Activated naive CD4-positive, alpha-beta T cell treated with Interleukin-2 at 50 U/mL for 16 hours (primary cell): Measurements from ENCODE around the gene USP40.

Experiments
- DNase-seq: peaks from one replicate; pipeline ENCODE4 v3.0.0-alpha.2; 2020

Gene USP40

DNA sequence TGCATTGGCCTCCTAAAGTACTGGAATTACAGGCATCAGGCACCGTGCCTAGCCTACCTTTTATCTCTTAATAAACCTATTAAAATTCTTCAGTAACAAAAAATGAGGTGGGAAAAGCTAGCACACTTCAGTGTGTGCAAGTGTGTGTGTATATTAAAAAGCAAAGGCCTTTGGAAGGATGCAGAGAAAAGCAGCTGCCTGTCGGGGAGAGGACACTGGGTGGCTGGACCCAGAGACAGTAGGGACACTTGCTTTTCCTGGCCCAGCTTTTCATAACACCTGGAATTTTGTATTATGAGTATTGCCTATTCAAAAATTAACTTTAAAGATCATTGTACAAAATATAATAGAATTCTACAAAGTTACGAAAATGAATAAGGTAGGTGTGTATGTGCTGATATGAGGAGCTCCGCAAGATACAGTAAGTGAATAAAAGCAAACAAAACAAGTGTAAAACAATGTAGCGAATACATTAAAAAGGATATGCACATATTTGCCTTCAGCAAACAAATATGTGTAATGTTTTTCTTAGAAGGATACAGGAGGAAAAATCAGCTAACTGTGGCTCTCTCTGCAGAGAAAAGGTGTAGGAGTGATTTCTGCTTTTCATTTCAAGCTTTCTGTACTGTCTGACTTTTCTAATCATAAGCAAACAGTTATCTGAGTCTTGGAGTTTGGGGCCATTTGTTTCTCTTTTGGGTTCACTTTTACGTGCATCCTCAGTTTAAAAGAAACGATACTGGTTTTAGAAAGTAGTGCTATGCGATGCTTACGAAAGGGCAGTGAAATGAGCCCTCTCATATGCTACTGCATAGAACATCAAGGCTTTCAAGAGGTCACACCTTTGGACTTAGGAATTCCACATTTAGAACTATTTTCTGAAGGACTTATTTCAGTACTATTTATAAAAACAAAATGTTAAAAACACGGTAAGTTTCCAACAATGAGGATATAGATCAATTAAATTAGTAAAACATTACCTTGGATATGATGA is 70.8 kb downstream of the USP40 start:
- no peak for DNase-seq

- DNase-seq: no peak
Measured at GRCh38 chr2:233492751-233493150, 73.8 kb downstream of the USP40 start.

DNA sequence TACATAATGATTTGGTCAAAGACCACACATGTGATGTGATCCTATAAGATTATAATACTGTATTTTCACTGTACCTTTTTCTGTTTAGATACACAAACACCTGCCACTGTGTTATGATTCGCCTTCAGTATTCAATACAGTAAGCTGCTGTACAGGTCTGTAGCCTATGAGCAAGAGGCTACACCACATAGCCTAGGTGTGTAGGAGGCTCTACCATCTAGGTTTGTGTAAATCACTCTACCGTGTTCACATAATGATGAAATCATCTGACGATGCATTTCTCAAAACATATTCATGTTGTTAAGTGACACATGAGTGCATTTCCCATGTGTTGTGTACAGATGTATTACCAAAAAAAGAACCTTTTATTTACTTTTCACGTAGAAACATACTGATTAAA is 74.5 kb downstream of the USP40 start:
- DNase-seq: no peak

DNA sequence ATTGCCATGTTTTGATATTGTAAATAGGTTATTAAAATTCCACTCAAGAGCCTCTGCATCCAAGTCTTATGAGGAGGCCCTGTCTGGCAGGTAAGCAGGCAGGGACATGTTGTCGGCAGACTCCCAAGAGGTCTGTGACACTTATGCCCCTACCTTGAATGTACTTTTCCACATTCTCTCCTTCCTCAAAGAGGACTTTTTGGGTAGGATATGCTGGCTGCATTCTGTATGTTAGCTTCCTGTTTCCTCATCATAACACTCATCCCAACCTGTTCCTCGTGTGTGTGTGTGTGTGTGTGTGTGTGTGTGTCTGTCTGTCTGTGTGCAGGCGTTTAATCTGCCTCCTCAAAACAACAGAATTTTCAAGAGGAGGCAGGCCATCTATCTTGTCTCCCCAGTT is 75.3 kb downstream of the USP40 start:
- DNase-seq: no peak

GRCh38 chr2:233490831-233491230 is 75.8 kb downstream of the USP40 start:
- no peak for DNase-seq

DNA sequence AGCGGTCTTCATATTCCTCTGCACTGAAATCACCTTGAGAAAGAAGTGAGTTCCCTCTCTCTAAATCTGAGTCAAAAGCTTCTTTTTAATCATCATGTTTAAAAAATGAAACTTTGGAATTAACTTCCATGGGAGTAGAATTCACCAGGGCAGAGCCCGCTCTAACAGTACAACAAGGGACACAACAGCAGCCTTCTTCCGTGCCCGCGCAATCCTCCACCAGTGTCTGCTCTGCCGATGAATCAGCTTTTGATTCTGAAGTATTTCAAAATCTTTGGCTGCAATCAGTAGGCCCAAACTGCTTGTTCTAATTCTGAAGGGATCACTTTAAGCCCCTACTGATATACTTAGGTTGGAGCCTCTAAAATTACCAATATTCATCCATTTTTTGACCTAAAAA is 76.9 kb downstream of the USP40 start:
- no peak for DNase-seq

- no peak for DNase-seq
Measured at GRCh38 chr2:233489143-233489542, 77.4 kb downstream of the USP40 start.

- no peak for DNase-seq
Measured at GRCh38 chr2:233487748-233488345, 78.7 kb downstream of the USP40 start.

- no peak for DNase-seq
Measured at GRCh38 chr2:233486778-233487552, 79.6 kb downstream of the USP40 start.

DNA sequence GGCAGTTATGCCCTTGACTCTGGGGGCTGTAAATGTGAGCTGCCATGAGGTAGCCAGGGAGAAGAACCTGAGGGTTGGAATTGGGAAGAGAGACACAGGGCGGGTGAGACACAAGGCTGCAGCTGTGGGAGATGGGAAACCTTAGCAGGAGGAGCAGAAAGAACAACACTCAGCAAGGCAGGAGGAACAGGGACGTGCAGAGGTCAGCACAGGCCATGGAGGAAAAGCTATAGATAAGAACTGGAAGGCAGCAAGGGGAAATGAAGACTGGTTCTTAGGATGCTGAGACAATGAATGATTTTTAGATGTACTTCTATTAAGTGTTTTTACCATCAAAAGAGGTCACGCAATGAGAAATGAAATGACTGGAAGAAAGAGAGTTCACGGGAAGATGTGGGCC is 80.2 kb downstream of the USP40 start:
- DNase-seq: no peak

DNA sequence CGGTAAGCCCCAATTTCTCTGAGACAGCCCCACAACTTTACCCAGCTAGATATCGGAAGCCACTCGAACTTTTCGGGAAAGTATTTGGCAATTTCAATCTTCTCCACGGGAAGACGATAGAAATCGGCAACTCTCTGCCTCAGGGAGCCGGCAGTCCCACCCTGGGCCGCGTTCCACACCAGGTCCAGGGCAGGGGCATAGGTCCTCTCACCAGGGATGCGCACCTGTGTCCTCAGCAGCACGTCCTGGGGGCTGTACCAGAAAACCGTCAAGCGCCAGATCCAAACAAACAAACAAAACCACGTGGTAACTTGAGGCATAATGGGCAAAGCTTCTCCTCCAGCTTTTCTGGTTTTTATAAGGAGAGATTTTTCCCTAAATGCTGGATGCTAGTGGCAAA is 80.9 kb downstream of the USP40 start:
- no peak for DNase-seq

DNA sequence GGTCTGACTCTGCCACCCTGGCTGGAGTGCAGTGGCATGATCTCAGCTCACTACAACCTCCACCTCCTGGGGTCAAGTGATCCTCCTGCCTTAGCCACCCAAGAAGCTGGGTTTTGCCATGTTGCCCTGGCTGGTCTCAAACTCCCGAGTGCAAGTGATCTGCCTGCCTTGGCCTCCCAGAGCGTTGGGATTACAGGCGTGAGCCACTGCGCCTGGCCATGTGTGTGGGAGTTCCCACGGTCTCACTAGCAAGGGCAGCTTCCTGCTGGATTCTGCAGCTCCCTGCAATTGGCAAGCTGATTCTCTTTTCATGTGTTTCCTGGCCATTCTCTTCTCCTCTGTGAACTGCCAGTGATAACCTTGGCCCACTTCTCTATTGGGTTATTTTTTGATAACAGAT is 84.0 kb downstream of the USP40 start:
- DNase-seq: no peak

- no peak for DNase-seq
Measured at GRCh38 chr2:233481368-233482142, 85.0 kb downstream of the USP40 start.

- DNase-seq: no peak
Measured at GRCh38 chr2:233480490-233481202, 85.9 kb downstream of the USP40 start.

DNA sequence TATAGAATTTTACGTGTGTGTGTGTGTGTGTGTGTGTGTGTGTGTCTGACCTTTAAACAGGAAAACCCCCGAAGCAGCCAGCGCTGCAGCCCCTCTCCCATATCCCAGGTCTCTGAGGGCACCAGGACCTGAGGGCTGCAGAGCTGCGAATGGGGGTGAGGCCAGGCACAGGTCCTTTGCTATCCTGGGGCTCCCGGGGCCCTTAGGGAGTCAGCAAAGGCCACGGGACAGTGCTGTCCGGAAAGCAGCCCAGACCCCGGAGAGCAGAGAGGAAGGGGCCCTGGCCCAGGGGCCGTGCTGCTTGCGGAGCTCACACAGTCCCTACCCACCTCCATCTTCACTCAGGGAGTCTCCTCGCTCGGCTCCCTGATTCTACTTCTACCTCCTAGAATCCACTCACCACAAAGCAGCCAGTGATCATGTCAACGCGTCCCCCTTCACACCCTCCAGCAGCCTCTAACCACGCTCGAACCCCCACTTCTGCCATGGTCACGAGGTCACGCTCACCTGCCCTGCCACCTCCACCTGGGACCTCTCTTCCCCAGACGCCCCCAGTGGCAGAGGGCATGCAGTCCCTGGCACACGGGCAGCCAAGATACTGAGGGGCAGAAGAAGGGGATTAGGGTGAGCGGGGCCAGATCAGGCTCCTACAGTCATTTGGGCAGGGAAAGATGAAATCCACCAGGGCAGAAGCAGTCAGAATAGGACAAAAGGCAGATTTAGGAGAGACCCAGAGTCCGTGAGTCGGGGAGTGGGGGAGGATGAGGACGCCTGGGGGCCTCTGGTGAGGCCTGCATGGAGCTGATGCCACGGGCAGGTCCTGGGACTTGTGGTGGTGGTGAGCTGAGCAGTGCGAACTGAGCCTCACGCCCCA is 86.7 kb downstream of the USP40 start:
- DNase-seq: no peak

DNA sequence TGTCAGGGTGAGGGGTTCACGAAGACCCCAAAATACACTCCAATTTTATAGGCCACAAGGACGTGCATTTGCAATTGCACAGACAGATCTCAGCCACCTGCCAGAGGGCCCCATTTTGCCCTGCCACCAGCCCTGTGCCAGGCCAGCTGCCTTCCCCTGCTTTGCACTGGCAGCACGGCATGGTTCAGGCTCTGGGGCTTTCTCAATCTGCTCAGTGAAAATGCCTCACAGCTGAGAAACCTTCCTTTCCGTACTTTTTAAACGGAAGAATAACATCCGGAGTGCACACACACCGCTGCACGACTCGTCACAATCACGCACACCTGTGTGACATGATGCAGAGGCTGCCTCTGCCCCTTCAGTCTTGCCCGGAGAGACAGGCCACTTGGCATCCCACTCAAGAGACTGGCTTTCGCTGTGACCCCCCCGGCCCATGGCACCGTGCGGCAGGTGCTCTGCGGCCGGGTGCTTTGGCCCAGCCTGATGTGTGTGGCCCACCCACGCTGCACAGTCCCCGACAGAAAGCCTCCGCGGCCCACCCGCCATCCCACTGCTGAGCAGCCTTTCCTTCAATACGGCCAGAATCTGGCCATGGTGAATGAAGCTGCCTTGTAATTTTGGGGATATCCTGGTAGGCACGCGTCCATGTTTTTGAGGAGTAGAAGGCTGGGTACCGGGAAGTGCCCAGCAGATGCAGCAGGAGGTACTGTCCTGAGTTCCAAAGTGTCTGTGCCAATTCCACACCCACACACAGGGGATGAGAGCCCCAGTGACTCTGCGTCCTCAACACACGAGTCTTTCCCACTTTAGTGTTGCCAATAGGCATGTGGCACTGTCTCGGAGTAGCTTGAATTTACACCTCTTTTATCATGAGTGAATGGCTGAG is 88.8 kb downstream of the USP40 start:
- DNase-seq: no peak

DNA sequence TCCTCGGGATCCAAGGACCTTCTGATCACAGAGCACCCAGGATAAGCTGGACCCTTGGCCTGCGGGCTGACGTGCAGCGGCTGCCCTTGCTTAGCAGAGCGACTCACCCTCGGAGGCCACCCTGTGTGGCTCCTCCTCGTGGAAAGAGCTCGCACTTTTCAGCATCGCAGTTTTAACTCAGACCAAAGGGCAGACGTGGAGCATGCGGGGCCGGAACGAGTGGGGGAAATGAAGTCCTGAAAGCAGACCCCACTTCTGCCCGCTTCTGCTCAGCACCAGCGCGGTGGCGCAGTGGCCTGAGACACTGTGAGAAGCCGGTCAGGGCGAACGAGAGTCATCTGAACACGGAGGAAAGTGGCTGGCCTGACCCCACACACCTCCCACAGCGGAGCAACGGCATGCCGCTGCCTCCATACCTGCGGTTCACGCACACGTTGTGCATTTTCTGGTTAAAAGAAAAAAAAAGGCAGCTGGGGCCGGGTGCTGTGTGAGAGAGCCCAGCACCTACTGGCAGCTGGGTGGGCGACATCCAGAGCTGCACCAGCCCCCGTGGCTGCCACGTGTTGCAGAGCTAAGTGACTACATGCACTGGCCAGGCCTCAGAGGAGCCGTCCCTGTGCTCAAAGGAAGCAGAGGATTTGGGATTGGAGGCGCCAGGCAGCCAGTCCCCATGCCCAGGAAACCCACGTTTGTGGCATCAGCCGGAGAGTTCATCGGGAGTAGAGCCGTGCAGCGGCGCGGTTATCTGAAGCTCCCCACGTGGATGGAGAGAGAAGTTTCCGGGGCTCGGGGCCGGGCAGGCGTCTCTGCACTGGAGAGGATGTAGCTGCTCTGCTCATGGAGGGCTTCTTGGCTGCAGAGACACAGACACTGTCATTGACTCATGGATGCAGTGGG is 89.7 kb downstream of the USP40 start:
- DNase-seq: no peak

DNA sequence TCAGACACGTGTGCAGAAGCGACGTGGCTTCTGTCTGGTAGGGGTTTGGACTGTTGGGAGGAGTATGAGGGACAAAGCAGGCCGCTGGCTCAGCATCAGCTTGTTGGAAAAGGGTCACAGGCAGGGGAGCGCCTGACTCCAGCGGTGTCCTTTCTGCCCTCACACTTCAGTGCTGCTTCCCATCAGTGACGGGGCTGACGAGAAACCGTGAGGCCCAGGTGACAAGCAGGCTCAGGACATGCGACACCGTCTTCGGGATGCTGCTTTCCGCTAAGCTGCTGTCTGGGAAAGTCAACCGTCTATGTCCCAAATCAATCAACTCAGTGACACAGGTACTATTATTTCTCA is 90.5 kb downstream of the USP40 start:
- DNase-seq: no peak
